ENCODE measurements around the gene MRTFB.

The MRTFB gene

DNA sequence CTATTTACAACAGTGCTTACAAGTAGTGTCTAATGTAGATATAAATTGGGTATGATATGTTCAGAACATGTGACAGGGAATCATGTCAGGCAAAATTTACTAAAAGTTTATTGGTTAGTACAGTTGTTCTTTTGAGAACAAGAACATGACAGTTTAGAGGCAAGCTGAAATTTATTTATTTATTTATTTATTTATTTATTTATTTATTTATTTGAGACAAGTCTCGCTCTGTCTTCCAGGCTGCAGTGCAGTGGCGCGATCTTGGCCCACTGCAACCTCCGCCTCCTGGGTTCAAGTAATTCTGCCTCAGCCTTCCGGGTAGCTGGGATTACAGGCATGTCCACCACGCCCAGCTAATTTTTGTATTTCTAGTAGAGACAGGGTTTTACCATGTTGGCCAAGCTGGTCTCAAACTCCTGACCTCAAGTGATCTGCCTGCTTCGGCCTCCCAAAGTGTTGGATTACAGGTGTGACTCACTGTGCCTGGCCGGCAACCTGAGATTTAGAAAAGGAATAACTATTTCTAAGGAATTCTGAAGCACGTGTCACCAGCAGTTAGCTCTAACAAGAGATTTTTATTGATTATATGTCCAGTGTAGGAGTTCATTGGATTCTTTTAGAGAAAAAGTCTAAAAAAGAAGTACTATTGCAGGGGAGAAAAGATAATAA, 24.9 kb downstream of the MRTFB start:
- no peaks in the 10 kb centered on the region for H3K36me3 ChIP-seq (ENCODE audit: control insufficient read depth, insufficient read depth, low read length)
- no peaks in the 10 kb centered on the region for H3K27me3 ChIP-seq (ENCODE audit: insufficient read depth, low read length, poor library complexity)
- H3K18ac ChIP-seq (ENCODE audit: low read length): no peak overlapping the region
- no peak overlapping the region for H3K23ac ChIP-seq (ENCODE audit: low read length)
- H3K4me1 ChIP-seq (ENCODE audit: control insufficient read depth, low read depth, low read length): no peaks in the 10 kb centered on the region
- no CpG with 5 or more reads among the region's 9 CpGs for WGBS (ENCODE audit: extremely low coverage, insufficient coverage, low lambda C conversion rate)
- no peak overlapping the region for H2BK120ac ChIP-seq (ENCODE audit: low read depth, low read length)
- H2AK5ac ChIP-seq (ENCODE audit: low read length): no peak overlapping the region
- no peak overlapping the region for H3K4ac ChIP-seq (ENCODE audit: low read depth, low read length)
- H3K79me2 ChIP-seq (ENCODE audit: control insufficient read depth, insufficient read depth, low read length): peaks cover 2% of the 10 kb centered on the region
- H3K27ac ChIP-seq (ENCODE audit: low read depth, low read length): no peak overlapping the region
- no peak overlapping the region for H3K9ac ChIP-seq (ENCODE audit: low read length)
- no peak overlapping the region for H2BK5ac ChIP-seq (ENCODE audit: low read length)
- no peak overlapping the region for H3K4me3 ChIP-seq (ENCODE audit: low read length)
- no peak overlapping the region for H3K56ac ChIP-seq (ENCODE audit: low read length)
- no peak overlapping the region for H2BK15ac ChIP-seq (replicated peaks; ENCODE audit: low read depth)
- H4K5ac ChIP-seq (ENCODE audit: low read length): no peak overlapping the region
- no peak overlapping the region for H4K8ac ChIP-seq (ENCODE audit: low read depth, low read length)
- H3K79me1 ChIP-seq (ENCODE audit: low read length): peaks cover 5% of the 10 kb centered on the region
- DNase-seq: peak; percentile 45
- H3K4me2 ChIP-seq (ENCODE audit: low read length): no peak overlapping the region

- Histone ChIP-seq H3K4me1 (ENCODE audit: control insufficient read depth, low read depth, low read length) (no peaks in the 10 kb centered on the region), H3K4me2 (ENCODE audit: low read length) (no peak overlapping the region), H3K9ac (ENCODE audit: low read length) (no peak overlapping the region), H2AK5ac (ENCODE audit: low read length) (no peak overlapping the region), H3K4me3 (ENCODE audit: low read length) (no peak overlapping the region), H3K79me2 (ENCODE audit: control insufficient read depth, insufficient read depth, low read length) (peaks cover 2% of the 10 kb centered on the region), H3K4ac (ENCODE audit: low read depth, low read length) (no peak overlapping the region), H4K8ac (ENCODE audit: low read depth, low read length) (no peak overlapping the region), H3K56ac (ENCODE audit: low read length) (no peak overlapping the region), H3K27ac (ENCODE audit: low read depth, low read length) (no peak overlapping the region), H3K18ac (ENCODE audit: low read length) (no peak overlapping the region), H2BK5ac (ENCODE audit: low read length) (no peak overlapping the region), H3K27me3 (ENCODE audit: insufficient read depth, low read length, poor library complexity) (no peaks in the 10 kb centered on the region), H3K79me1 (ENCODE audit: low read length) (peaks cover 1% of the 10 kb centered on the region), H3K23ac (ENCODE audit: low read length) (no peak overlapping the region), H3K36me3 (ENCODE audit: control insufficient read depth, insufficient read depth, low read length) (no peaks in the 10 kb centered on the region), H2BK120ac (ENCODE audit: low read depth, low read length) (no peak overlapping the region), H2BK15ac (replicated peaks; ENCODE audit: low read depth) (no peak overlapping the region), H4K5ac (ENCODE audit: low read length) (no peak overlapping the region)
- no peak for DNase-seq
- no CpG with 5 or more reads among the region's 4 CpGs for WGBS (ENCODE audit: extremely low coverage, insufficient coverage, low lambda C conversion rate)
Observed at GRCh38 chr16:14097182-14097959, 26.3 kb downstream of the MRTFB start.

GRCh38 chr16:14098081-14098480, 27.0 kb downstream of the MRTFB start:
- Histone ChIP-seq H4K5ac (ENCODE audit: low read length) (no peak overlapping the region), H3K79me1 (ENCODE audit: low read length) (peaks cover 3% of the 10 kb centered on the region), H4K8ac (ENCODE audit: low read depth, low read length) (no peak overlapping the region), H2AK5ac (ENCODE audit: low read length) (no peak overlapping the region), H3K9ac (ENCODE audit: low read length) (no peak overlapping the region), H3K4me3 (ENCODE audit: low read length) (no peak overlapping the region), H2BK5ac (ENCODE audit: low read length) (no peak overlapping the region), H3K23ac (ENCODE audit: low read length) (no peak overlapping the region), H3K4me1 (ENCODE audit: control insufficient read depth, low read depth, low read length) (no peaks in the 10 kb centered on the region), H2BK120ac (ENCODE audit: low read depth, low read length) (no peak overlapping the region), H3K56ac (ENCODE audit: low read length) (no peak overlapping the region), H3K27me3 (ENCODE audit: insufficient read depth, low read length, poor library complexity) (no peaks in the 10 kb centered on the region), H3K18ac (ENCODE audit: low read length) (no peak overlapping the region), H3K27ac (ENCODE audit: low read depth, low read length) (no peak overlapping the region), H3K4me2 (ENCODE audit: low read length) (no peak overlapping the region), H3K79me2 (ENCODE audit: control insufficient read depth, insufficient read depth, low read length) (peaks cover 2% of the 10 kb centered on the region), H2BK15ac (replicated peaks; ENCODE audit: low read depth) (no peak overlapping the region), H3K4ac (ENCODE audit: low read depth, low read length) (no peak overlapping the region), H3K36me3 (ENCODE audit: control insufficient read depth, insufficient read depth, low read length) (no peaks in the 10 kb centered on the region)
- DNase-seq: no peak
- WGBS (ENCODE audit: extremely low coverage, insufficient coverage, low lambda C conversion rate): no CpG with 5 or more reads among the region's 2 CpGs

DNA sequence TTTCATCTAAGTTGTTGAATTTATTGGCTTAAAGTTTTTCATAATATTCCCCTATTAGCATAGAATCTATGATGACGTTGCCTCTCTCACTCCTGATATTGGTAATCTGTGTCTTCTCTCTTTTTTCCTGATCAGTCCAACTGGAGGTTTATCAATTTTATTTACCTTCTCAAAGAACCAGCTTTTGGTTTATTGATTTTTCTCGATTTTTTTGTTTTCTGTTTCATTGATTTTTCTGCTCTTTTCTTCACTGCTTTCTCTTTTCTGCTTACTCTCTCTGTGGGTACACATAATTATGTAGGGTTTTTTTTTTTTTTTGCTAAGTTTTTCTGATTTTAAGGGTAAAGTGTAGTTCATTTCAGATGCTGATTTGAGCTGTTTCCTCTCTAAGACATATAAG, 29.7 kb downstream of the MRTFB start:
- peaks cover 6% of the 10 kb centered on the region for H3K79me1 ChIP-seq (ENCODE audit: low read length)
- DNase-seq: no peak
- H3K36me3 ChIP-seq (ENCODE audit: control insufficient read depth, insufficient read depth, low read length): no peaks in the 10 kb centered on the region
- H3K27me3 ChIP-seq (ENCODE audit: insufficient read depth, low read length, poor library complexity): no peaks in the 10 kb centered on the region
- no peak overlapping the region for H4K8ac ChIP-seq (ENCODE audit: low read depth, low read length)
- no peak overlapping the region for H3K56ac ChIP-seq (ENCODE audit: low read length)
- H3K4me1 ChIP-seq (ENCODE audit: control insufficient read depth, low read depth, low read length): no peaks in the 10 kb centered on the region
- no peak overlapping the region for H3K9ac ChIP-seq (ENCODE audit: low read length)
- H2BK120ac ChIP-seq (ENCODE audit: low read depth, low read length): no peak overlapping the region
- WGBS (ENCODE audit: extremely low coverage, insufficient coverage, low lambda C conversion rate): no CpG with 5 or more reads among the region's 2 CpGs
- no peak overlapping the region for H3K4me3 ChIP-seq (ENCODE audit: low read length)
- H4K5ac ChIP-seq (ENCODE audit: low read length): no peak overlapping the region
- H3K23ac ChIP-seq (ENCODE audit: low read length): no peak overlapping the region
- no peak overlapping the region for H2AK5ac ChIP-seq (ENCODE audit: low read length)
- no peak overlapping the region for H3K27ac ChIP-seq (ENCODE audit: low read depth, low read length)
- peaks cover 4% of the 10 kb centered on the region for H3K79me2 ChIP-seq (ENCODE audit: control insufficient read depth, insufficient read depth, low read length)
- H2BK15ac ChIP-seq (replicated peaks; ENCODE audit: low read depth): no peak overlapping the region
- H3K18ac ChIP-seq (ENCODE audit: low read length): no peak overlapping the region
- no peak overlapping the region for H3K4me2 ChIP-seq (ENCODE audit: low read length)
- H3K4ac ChIP-seq (ENCODE audit: low read depth, low read length): no peak overlapping the region
- H2BK5ac ChIP-seq (ENCODE audit: low read length): no peak overlapping the region

- Histone ChIP-seq H3K4me3 (ENCODE audit: low read length) (no peak overlapping the region), H4K5ac (ENCODE audit: low read length) (no peak overlapping the region), H4K8ac (ENCODE audit: low read depth, low read length) (no peak overlapping the region), H2BK5ac (ENCODE audit: low read length) (no peak overlapping the region), H3K18ac (ENCODE audit: low read length) (no peak overlapping the region), H3K36me3 (ENCODE audit: control insufficient read depth, insufficient read depth, low read length) (no peaks in the 10 kb centered on the region), H3K9ac (ENCODE audit: low read length) (no peak overlapping the region), H3K23ac (ENCODE audit: low read length) (no peak overlapping the region), H3K4me2 (ENCODE audit: low read length) (no peak overlapping the region), H3K79me2 (ENCODE audit: control insufficient read depth, insufficient read depth, low read length) (peaks cover 4% of the 10 kb centered on the region), H3K56ac (ENCODE audit: low read length) (no peak overlapping the region), H2BK15ac (replicated peaks; ENCODE audit: low read depth) (no peak overlapping the region), H3K4ac (ENCODE audit: low read depth, low read length) (no peak overlapping the region), H3K4me1 (ENCODE audit: control insufficient read depth, low read depth, low read length) (no peaks in the 10 kb centered on the region), H2AK5ac (ENCODE audit: low read length) (no peak overlapping the region), H3K27ac (ENCODE audit: low read depth, low read length) (no peak overlapping the region), H2BK120ac (ENCODE audit: low read depth, low read length) (no peak overlapping the region), H3K27me3 (ENCODE audit: insufficient read depth, low read length, poor library complexity) (no peaks in the 10 kb centered on the region), H3K79me1 (ENCODE audit: low read length) (peaks cover 8% of the 10 kb centered on the region)
- DNase-seq: no peak
Observed at GRCh38 chr16:14101415-14101814, 30.3 kb downstream of the MRTFB start.
